PC-3 (cell line): Measurements from ENCODE around the gene ATF2. TPM values are rescaled to one million over a fixed set of nuclear protein-coding genes. Genes with fewer than 3 reads are reported as not detected.

Source experiments
- ATAC-seq: fragments of 200-7000 bp; cut with Tn5 transposase; 2 replicates; pipeline ENCODE4 v1.9.1; 2020; ENCODE audit warnings: mild to moderate bottlenecking, moderate library complexity
- BruUV-seq: library from RNA; stranded (reverse); fragments of 400-500 nt; replicated peaks from 2 replicates; lab custom pipeline; 2021; lab: Mats Ljungman, UMichigan
- CTCF ChIA-PET: fragments of 300-600 bp; sonication (Branson Sonifier 250); formaldehyde crosslinking; loops from one replicate; lab custom pipeline; 2022; ENCODE audit warnings: antibody characterized with exemption; lab: Charles Lee
- POLR2A ChIA-PET: fragments of 300-600 bp; sonication (Branson Sonifier 250); formaldehyde crosslinking; loops from one replicate; lab custom pipeline; 2022; ENCODE audit warnings: antibody characterized with exemption; ENCODE audit not compliant: unreplicated experiment; lab: Charles Lee
- DNase-seq: peaks from one replicate; pipeline ENCODE4 v3.0.0-alpha.2; 2015
- H2AFZ ChIP-seq: fragments of 300-600 bp; sonication (generic); 2 replicates; pipeline ENCODE4 v1.6.0; 2016; ENCODE audit warnings: antibody characterized with exemption, low read length
- H3F3A ChIP-seq: fragments of 300-600 bp; sonication (generic); one replicate; pipeline ENCODE4 v1.6.0; 2017; ENCODE audit warnings: antibody characterized with exemption, low read length, control low read depth, mild to moderate bottlenecking; ENCODE audit not compliant: unreplicated experiment
- H3K27ac ChIP-seq: fragments of 300-600 bp; sonication (generic); 2 replicates; pipeline ENCODE4 v1.5.1; 2016; ENCODE audit warnings: mild to moderate bottlenecking, low read length
- H3K27me3 ChIP-seq: fragments of 300-600 bp; sonication (generic); 2 replicates; pipeline ENCODE4 v1.6.1; 2016; ENCODE audit warnings: low read length, mixed read lengths
- H3K36me3 ChIP-seq: fragments of 300-600 bp; sonication (generic); 2 replicates; pipeline ENCODE4 v1.6.1; 2016; ENCODE audit warnings: low read depth, mixed run types, low read length, mixed read lengths
- H3K4me1 ChIP-seq: fragments of 300-600 bp; sonication (generic); 2 replicates; pipeline ENCODE4 v1.5.1; 2016; ENCODE audit warnings: low read length; ENCODE audit not compliant: insufficient read depth
- H3K4me2 ChIP-seq: fragments of 300-600 bp; sonication (generic); 2 replicates; pipeline ENCODE4 v1.6.0; 2016; ENCODE audit warnings: low read length
- H3K4me3 ChIP-seq: fragments of 300-600 bp; sonication (generic); 2 replicates; pipeline ENCODE4 v1.5.1; 2016; ENCODE audit warnings: mild to moderate bottlenecking, low read length, mixed read lengths
- H3K79me2 ChIP-seq: fragments of 300-600 bp; sonication (generic); 2 replicates; pipeline ENCODE4 v1.6.1; 2017; ENCODE audit warnings: low read length, mixed read lengths
- H3K9ac ChIP-seq: fragments of 300-600 bp; sonication (generic); 2 replicates; pipeline ENCODE4 v1.6.0; 2016; ENCODE audit warnings: mild to moderate bottlenecking, low read length
- H3K9me2 ChIP-seq: fragments of 300-600 bp; sonication (generic); replicated peaks from 2 replicates; pipeline ENCODE4 v1.6.1; 2016; ENCODE audit warnings: mixed run types, low read length, mixed read lengths
- H3K9me3 ChIP-seq: fragments of 300-600 bp; sonication (generic); 2 replicates; pipeline ENCODE4 v1.6.1; 2016; ENCODE audit warnings: low read length, mixed read lengths
- H4K20me1 ChIP-seq: fragments of 300-600 bp; sonication (generic); 2 replicates; pipeline ENCODE4 v1.6.1; 2016; ENCODE audit warnings: low read length, mixed read lengths
- CTCF ChIP-seq: fragments of 300-600 bp; sonication (generic); conservative IDR thresholded peaks from 2 replicates; pipeline ENCODE4 v1.5.1; 2017; ENCODE audit warnings: antibody characterized with exemption, low read depth, mild to moderate bottlenecking, low read length
- EZH2 ChIP-seq: fragments of 300-600 bp; sonication (generic); IDR thresholded peaks from one replicate; pipeline ENCODE4 v1.6.1; 2017; ENCODE audit warnings: antibody characterized with exemption, mild to moderate bottlenecking, low read length; ENCODE audit not compliant: unreplicated experiment
- EZH2phosphoT487 ChIP-seq: fragments of 300-600 bp; sonication (generic); IDR thresholded peaks from 2 replicates; pipeline ENCODE4 v1.6.1; 2018; ENCODE audit warnings: mild to moderate bottlenecking, antibody characterized with exemption, low read length, borderline replicate concordance
- intact Hi-C: fragments of 100-400 bp; cut with micrococcal nuclease; formaldehyde crosslinking; loops from 2 replicates; pipeline ENCODE4 v1.9.0; 2023
- total RNA-seq: library from RNA; depleted of rRNA; stranded (reverse); fragments of >200 nt; gene quantifications from 2 replicates; pipeline ENCODE4 v1.2.3, GENCODE V29; 2014

ATF2 gene
- total RNA-seq, 1 experiment from 2014 or later, result 12.6 TPM

- ATAC-seq (no peak), DNase-seq (no peak)
- Histone ChIP-seq H3K4me1 (no peaks in the 10 kb centered on the region), H2AFZ (no peak overlapping the region), H3K79me2 (no peaks in the 10 kb centered on the region), H3K27me3 (no peaks in the 10 kb centered on the region), H3K9me2 (no peaks in the 10 kb centered on the region), H3K36me3 (no peaks in the 10 kb centered on the region), H3K27ac (no peak overlapping the region), H3K9me3 (no peaks in the 10 kb centered on the region), H3K4me3 (no peak overlapping the region), H3K4me2 (no peak overlapping the region), H3F3A (no peaks in the 10 kb centered on the region), H4K20me1 (no peaks in the 10 kb centered on the region), H3K9ac (no peak overlapping the region)
- TF ChIP-seq CTCF (no peak), EZH2phosphoT487 (no peak)
- intact Hi-C loops, result no loop called here
- no TSS peak for BruUV-seq
- POLR2A ChIA-PET, result no interaction called here
- CTCF ChIA-PET, result no interaction called here
These were observed 101.6 kb downstream of the ATF2 start for GRCh38 chr2:175066411-175066810.

DNA sequence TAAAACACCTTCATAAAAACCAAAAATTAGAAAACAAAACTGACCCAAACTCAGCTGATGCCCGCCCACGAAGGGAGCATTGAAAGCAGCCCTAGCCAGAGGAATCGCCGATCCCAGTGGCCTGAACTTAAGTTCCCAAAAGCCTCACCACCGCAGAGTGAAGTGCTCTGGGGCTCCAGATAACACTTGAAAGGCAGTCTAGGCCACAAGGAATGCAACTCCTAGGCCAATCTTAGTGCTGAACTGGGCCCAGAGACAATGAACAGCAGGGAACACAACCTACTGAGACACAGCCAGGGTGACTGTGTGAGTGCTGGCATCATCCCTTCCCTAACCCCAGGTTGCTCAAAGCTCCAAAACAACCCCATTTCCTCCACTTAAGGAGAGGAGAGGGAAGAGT is 103.2 kb downstream of the ATF2 start:
- no peaks in the 10 kb centered on the region for H3F3A ChIP-seq
- no peaks in the 10 kb centered on the region for H3K27me3 ChIP-seq
- no peak overlapping the region for H3K27ac ChIP-seq
- no peaks in the 10 kb centered on the region for H4K20me1 ChIP-seq
- no peak overlapping the region for H3K4me3 ChIP-seq
- H3K36me3 ChIP-seq, result no peaks in the 10 kb centered on the region
- no peaks in the 10 kb centered on the region for H3K4me1 ChIP-seq
- no peak overlapping the region for H3K4me2 ChIP-seq
- DNase-seq (no peak), ATAC-seq (no peak; the same call in 1 of the 2 replicates)
- TF ChIP-seq EZH2, result no peak
- TF ChIP-seq EZH2phosphoT487, result no peak
- no peak for TF ChIP-seq CTCF
- BruUV-seq, result no TSS peak
- H2AFZ ChIP-seq, result no peak overlapping the region
- intact Hi-C loops, result no loop called here
- H3K9me2 ChIP-seq, result no peaks in the 10 kb centered on the region
- H3K9me3 ChIP-seq, result no peaks in the 10 kb centered on the region
- ChIA-PET CTCF (interaction anchor here (0.6 kb wide), 1 partner anchor 34 kb away, joined by 3 read pairs; no protein-coding TSS in a partner anchor), POLR2A (no interaction called here)
- H3K79me2 ChIP-seq, result no peaks in the 10 kb centered on the region
- H3K9ac ChIP-seq, result no peak overlapping the region

DNA sequence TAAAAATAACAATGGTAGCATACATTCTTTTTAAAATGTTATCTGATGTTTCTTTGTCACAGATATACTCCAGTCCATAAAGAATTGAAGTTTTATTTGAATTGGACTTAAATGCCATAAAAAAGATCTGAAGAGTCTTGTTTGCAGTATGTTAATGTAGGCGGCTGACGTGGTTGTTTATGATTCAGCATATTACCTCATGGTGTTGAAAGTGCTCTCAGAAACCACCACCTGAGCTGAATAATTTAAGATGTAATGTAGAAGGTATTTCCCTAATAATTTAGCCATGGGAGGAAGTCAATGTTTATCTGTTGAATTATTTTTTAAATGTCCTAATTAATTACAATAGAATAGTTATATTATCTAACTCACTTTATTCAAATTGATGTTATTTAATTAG is 104.3 kb downstream of the ATF2 start:
- no peak for DNase-seq
- Histone ChIP-seq H3F3A (no peaks in the 10 kb centered on the region), H3K36me3 (no peaks in the 10 kb centered on the region), H3K4me3 (no peak overlapping the region), H3K27me3 (no peaks in the 10 kb centered on the region), H3K27ac (no peak overlapping the region), H3K4me2 (no peak overlapping the region), H3K9me3 (no peaks in the 10 kb centered on the region), H4K20me1 (no peaks in the 10 kb centered on the region), H2AFZ (no peak overlapping the region), H3K9me2 (no peaks in the 10 kb centered on the region), H3K4me1 (no peaks in the 10 kb centered on the region), H3K79me2 (no peaks in the 10 kb centered on the region), H3K9ac (no peak overlapping the region)
- CTCF ChIA-PET, result no interaction called here
- no peak for ATAC-seq
- intact Hi-C loops, result no loop called here
- POLR2A ChIA-PET, result no interaction called here
- TF ChIP-seq EZH2phosphoT487 (no peak), EZH2 (no peak), CTCF (no peak)
- BruUV-seq, result no TSS peak
